Measurements from ENCODE around the gene KRTAP20-4.

Gene KRTAP20-4

DNA sequence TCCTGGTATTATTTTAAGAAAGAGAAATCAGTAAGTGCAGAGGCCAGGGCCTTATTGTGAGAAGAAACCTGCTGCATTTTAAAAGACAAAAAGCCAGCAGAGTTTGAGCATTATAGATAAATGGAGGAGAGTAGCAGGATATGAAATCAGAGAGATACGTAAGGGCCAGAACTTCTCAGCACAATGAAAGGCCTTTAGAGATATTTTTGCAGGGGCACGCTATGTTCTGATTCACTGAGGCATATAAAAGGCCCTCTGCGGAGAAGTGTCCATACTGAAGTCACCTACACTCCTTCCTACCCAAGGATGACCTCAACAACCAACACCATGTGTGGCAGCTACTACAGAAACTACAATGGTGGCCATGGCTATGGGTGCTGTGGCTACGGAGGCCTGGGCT is 28.3 kb upstream of the KRTAP20-4 start, which contains the start of gene KRTAP6-3:
KRTAP6-3 (plus strand) TSS at position 301 of the 400 bp plus-strand sequence; CDS start at position 307, 6 bp downstream.
- TF ChIP-seq CTCF (IDR thresholded peaks at IDR 0.05; ENCODE audit: low read depth, low read length, missing control alignments), result no peak
- no peak for DNase-seq
- Histone ChIP-seq H3K36me3 (replicated peaks) (no peaks in the 10 kb centered on the region), H3K4me3 (ENCODE audit: low read depth, low read length) (no peak within 1 kb of the TSS), H3K27ac (no peak within 1 kb of the TSS), H3K27me3 (replicated peaks) (no peaks in the 10 kb centered on the region)
- in situ Hi-C loops (cut with HindIII; ENCODE audit: low pct_ligation_motif_present, low sequenced_read_pairs), result no loop called here

- Histone ChIP-seq H3K27ac (no peak within 1 kb of the TSS), H3K4me3 (ENCODE audit: low read depth, low read length) (no peak within 1 kb of the TSS), H3K36me3 (replicated peaks) (no peaks in the 10 kb centered on the region), H3K27me3 (replicated peaks) (no peaks in the 10 kb centered on the region)
- TF ChIP-seq CTCF (IDR thresholded peaks at IDR 0.05; ENCODE audit: low read depth, low read length, missing control alignments), result no peak
- DNase-seq, result no peak
- in situ Hi-C loops (cut with HindIII; ENCODE audit: low pct_ligation_motif_present, low sequenced_read_pairs), result no loop called here
These were observed 21.6 kb upstream of the KRTAP20-4 start, which contains the start of gene KRTAP6-2 for GRCh38 chr21:30598802-30599201. Gene KRTAP6-2, minus strand, starts transcription at chr21:30598902. Its CDS starts 28 bp downstream, at chr21:30598874.

GRCh38 chr21:30600787-30601186 is 19.6 kb upstream of the KRTAP20-4 start, which contains the start of gene KRTAP22-1:
Gene KRTAP22-1, plus strand, starts transcription at chr21:30601087.
- DNase-seq, result no peak
- H3K27ac ChIP-seq, result no peak within 1 kb of the TSS
- in situ Hi-C loops (cut with HindIII; ENCODE audit: low pct_ligation_motif_present, low sequenced_read_pairs), result no loop called here
- H3K4me3 ChIP-seq (ENCODE audit: low read depth, low read length), result no peak within 1 kb of the TSS
- no peaks in the 10 kb centered on the region for H3K36me3 ChIP-seq (replicated peaks)
- no peak for TF ChIP-seq CTCF (IDR thresholded peaks at IDR 0.05; ENCODE audit: low read depth, low read length, missing control alignments)
- H3K27me3 ChIP-seq (replicated peaks), result no peaks in the 10 kb centered on the region

- no peak for TF ChIP-seq CTCF (IDR thresholded peaks at IDR 0.05; ENCODE audit: low read depth, low read length, missing control alignments)
- H3K36me3 ChIP-seq (replicated peaks), result no peaks in the 10 kb centered on the region
- in situ Hi-C loops (cut with HindIII; ENCODE audit: low pct_ligation_motif_present, low sequenced_read_pairs), result no loop called here
These were observed 14.5 kb upstream of the KRTAP20-4 start for GRCh38 chr21:30605968-30606367.

GRCh38 chr21:30612132-30612531 is 8.3 kb upstream of the KRTAP20-4 start:
- H3K36me3 ChIP-seq (replicated peaks), result no peaks in the 10 kb centered on the region
- in situ Hi-C loops (cut with HindIII; ENCODE audit: low pct_ligation_motif_present, low sequenced_read_pairs), result no loop called here
- no peak overlapping the region for H3K27ac ChIP-seq
- H3K4me3 ChIP-seq (ENCODE audit: low read depth, low read length), result no peak overlapping the region
- no peaks in the 10 kb centered on the region for H3K27me3 ChIP-seq (replicated peaks)
- no peak for DNase-seq
- no peak for TF ChIP-seq CTCF (IDR thresholded peaks at IDR 0.05; ENCODE audit: low read depth, low read length, missing control alignments)

More at GRCh38 chr21:30605968-30606367, 14.5 kb upstream of the KRTAP20-4 start:
- H3K27ac ChIP-seq, result no peak overlapping the region
- no peak for DNase-seq
- no peak overlapping the region for H3K4me3 ChIP-seq (ENCODE audit: low read depth, low read length)
- no peaks in the 10 kb centered on the region for H3K27me3 ChIP-seq (replicated peaks)

DNA sequence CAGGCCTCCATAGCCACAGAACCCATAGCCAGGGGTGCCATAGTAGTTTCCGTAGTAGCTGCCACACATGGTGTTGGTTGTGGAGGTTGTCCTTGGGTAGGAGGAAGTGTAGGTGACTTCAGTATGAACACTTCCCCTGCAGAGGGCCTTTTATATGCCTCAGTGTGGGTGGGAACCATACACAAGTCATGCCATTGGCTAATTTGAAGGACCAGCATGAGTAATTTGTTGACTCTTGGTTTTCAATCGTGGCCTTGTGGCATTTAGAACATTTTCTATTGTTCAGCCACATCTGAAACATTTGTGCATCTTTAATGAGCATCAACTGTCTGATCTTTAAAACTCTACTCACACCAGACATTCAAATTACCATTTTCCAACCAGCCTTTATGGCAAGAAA is 6.6 kb upstream of the KRTAP20-4 start, which contains the start of gene KRTAP6-1:
KRTAP6-1 (minus strand) TSS at position 95 of the 400 bp plus-strand sequence; CDS start at position 69, 26 bp downstream.
- Histone ChIP-seq H3K27ac (no peak within 1 kb of the TSS), H3K4me3 (ENCODE audit: low read depth, low read length) (no peak within 1 kb of the TSS), H3K27me3 (replicated peaks) (no peaks in the 10 kb centered on the region), H3K36me3 (replicated peaks) (no peaks in the 10 kb centered on the region)
- no peak for DNase-seq
- TF ChIP-seq CTCF (IDR thresholded peaks at IDR 0.05; ENCODE audit: low read depth, low read length, missing control alignments), result no peak
- in situ Hi-C loops (cut with HindIII; ENCODE audit: low pct_ligation_motif_present, low sequenced_read_pairs), result no loop called here
